HepG2 (cell line): ENCODE measurements around the gene OPTN. TPM values are rescaled to one million over a fixed set of nuclear protein-coding genes. Genes with fewer than 3 reads are reported as not detected.
A peak's percentile ranks its signal among the peaks of the same experiment; 100 is the strongest.

Experiments
- AGO2 ChIP-seq: fragments of 200-400 bp; formaldehyde crosslinking; optimal IDR thresholded peaks from 2 replicates; pipeline ENCODE3; 2017; ENCODE audit warnings: mild to moderate bottlenecking, low read depth, low read length, moderate library complexity
- ATF7-NPFF ChIP-seq: sonication (generic); formaldehyde crosslinking; IDR thresholded peaks from 2 replicates; pipeline ENCODE4 v1.8.1; 2023; ENCODE audit warnings: mild to moderate bottlenecking, low read depth, missing genetic modification reagents, moderate library complexity
- CREB1 ChIP-seq, 2 experiments: fragments of 450-650 bp in 1 of 2; IDR thresholded peaks; 2 replicates each; pipeline ENCODE4 v1.6.1; 2016 to 2017; ENCODE audit warnings: control low read depth in 1 of 2, mild to moderate bottlenecking in 1 of 2, missing compliant biosample characterization in 1 of 2, missing genetic modification characterization in 1 of 2
- CREBL2 ChIP-seq: sonication (generic); formaldehyde crosslinking; IDR thresholded peaks from 2 replicates; pipeline ENCODE4 v1.8.1; 2023; ENCODE audit warnings: missing genetic modification reagents, mild to moderate bottlenecking, borderline replicate concordance
- EHMT2 ChIP-seq: fragments of 200-600 bp; sonication (generic); IDR thresholded peaks from 2 replicates; pipeline ENCODE4 v1.7.0; 2017; ENCODE audit warnings: antibody characterized with exemption, low read depth, low read length, borderline replicate concordance
- FOXP1 ChIP-seq, 2 experiments: fragments of 450-650 bp in 1 of 2; IDR thresholded peaks; 2 replicates each; pipeline ENCODE4 v1.6.1; 2017 to 2018; ENCODE audit warnings: antibody characterized with exemption in 1 of 2
- HNRNPUL1 ChIP-seq: fragments of 200-400 bp; formaldehyde crosslinking; IDR thresholded peaks from 2 replicates; pipeline ENCODE4 v1.6.1; 2017; ENCODE audit warnings: low read depth, mild to moderate bottlenecking, low read length, moderate library complexity
- KDM5B ChIP-seq: sonication (generic); formaldehyde crosslinking; IDR thresholded peaks from 2 replicates; pipeline ENCODE4 v1.4.0; 2020; ENCODE audit warnings: missing genetic modification reagents, mild to moderate bottlenecking, borderline replicate concordance
- LCORL ChIP-seq, 2 experiments: fragments of 450-650 bp in 1 of 2; sonication (generic) in 1 of 2; formaldehyde crosslinking in 1 of 2; IDR thresholded peaks; 2 replicates each; pipeline versions ENCODE4 v1.5.0 to v1.6.1; 2017 to 2020; ENCODE audit warnings: antibody characterized with exemption in 1 of 2, missing genetic modification reagents in 1 of 2
- MED13 ChIP-seq: sonication (generic); formaldehyde crosslinking; IDR thresholded peaks from 2 replicates; pipeline ENCODE4 v1.5.0; 2020; ENCODE audit warnings: missing genetic modification reagents
- NFE2 ChIP-seq: sonication (generic); formaldehyde crosslinking; IDR thresholded peaks from 2 replicates; pipeline ENCODE4 v1.4.0; 2020; ENCODE audit warnings: missing genetic modification reagents
- PBX3 ChIP-seq: sonication (generic); formaldehyde crosslinking; IDR thresholded peaks from 2 replicates; pipeline ENCODE4 v1.8.1; 2023; ENCODE audit warnings: missing genetic modification reagents, inconsistent platforms, borderline replicate concordance
- REXO4 ChIP-seq: sonication (generic); formaldehyde crosslinking; IDR thresholded peaks from 2 replicates; pipeline ENCODE4 v1.8.0; 2022; ENCODE audit warnings: missing genetic modification reagents, mild to moderate bottlenecking, borderline replicate concordance
- RFX5 ChIP-seq: IDR thresholded peaks from 2 replicates; pipeline ENCODE4 v1.6.1; 2011; ENCODE audit warnings: low read depth, low read length, improper control_type of control experiment
- RXRB ChIP-seq: IDR thresholded peaks from 2 replicates; pipeline ENCODE4 v1.6.1; 2016; ENCODE audit warnings: borderline replicate concordance, missing genetic modification reagents, missing compliant biosample characterization
- ZKSCAN1 ChIP-seq: fragments of 150-350 bp; IDR thresholded peaks from 2 replicates; pipeline ENCODE4 v1.6.1; 2014; ENCODE audit warnings: low read length
- ZKSCAN5 ChIP-seq: sonication (generic); formaldehyde crosslinking; IDR thresholded peaks from 2 replicates; pipeline ENCODE4 v1.5.1; 2020; ENCODE audit warnings: mild to moderate bottlenecking, missing genetic modification reagents
- ZMYM4 ChIP-seq: sonication (generic); formaldehyde crosslinking; IDR thresholded peaks from 2 replicates; pipeline ENCODE4 v1.8.1; 2023; ENCODE audit warnings: mild to moderate bottlenecking, missing genetic modification reagents
- ZNF260 ChIP-seq: sonication (generic); formaldehyde crosslinking; IDR thresholded peaks from 2 replicates; pipeline ENCODE4 v1.4.0; 2020; ENCODE audit warnings: missing genetic modification reagents, low read depth, mild to moderate bottlenecking, borderline replicate concordance
- ZNF292 ChIP-seq: sonication (generic); formaldehyde crosslinking; IDR thresholded peaks from 2 replicates; pipeline ENCODE4 v1.8.1; 2022; ENCODE audit warnings: mild to moderate bottlenecking, low read depth, missing genetic modification reagents, borderline replicate concordance
- ZNF337 ChIP-seq: sonication (generic); formaldehyde crosslinking; IDR thresholded peaks from 2 replicates; pipeline ENCODE4 v1.5.1; 2020; ENCODE audit warnings: missing genetic modification reagents, low read depth, mild to moderate bottlenecking, borderline replicate concordance
- ZNF383 ChIP-seq: sonication (generic); formaldehyde crosslinking; IDR thresholded peaks from 2 replicates; pipeline ENCODE4 v1.4.0; 2020; ENCODE audit warnings: missing genetic modification reagents, mild to moderate bottlenecking, borderline replicate concordance
- ZNF432 ChIP-seq: sonication (generic); formaldehyde crosslinking; IDR thresholded peaks from 2 replicates; pipeline ENCODE4 v1.5.0; 2020; ENCODE audit warnings: missing genetic modification reagents, mild to moderate bottlenecking, borderline replicate concordance
- ZNF710 ChIP-seq: sonication (generic); formaldehyde crosslinking; IDR thresholded peaks from 2 replicates; pipeline ENCODE4 v1.5.0; 2020; ENCODE audit warnings: mild to moderate bottlenecking, missing genetic modification reagents, borderline replicate concordance
- ZNF841 ChIP-seq: sonication (generic); formaldehyde crosslinking; IDR thresholded peaks from 2 replicates; pipeline ENCODE4 v1.8.1; 2023; ENCODE audit warnings: missing genetic modification reagents, borderline replicate concordance
- polyA plus RNA-seq, 8 experiments: library from polyadenylated mRNA; depleted of rRNA in 3 of 8; stranded (reverse) in 7 of 8; unstranded in 1 of 8; fragments of >200 nt; fragmentation: Illumina TruSeq in 4 of 8; extraction: Trizol in 4 of 8; gene quantifications; 2 replicates each; pipeline versions ENCODE4 v1.2.1 to v1.2.3, GENCODE V29; 2011 to 2016; ENCODE audit warnings: low read depth in 4 of 8, missing spikeins in 1 of 8, mixed read lengths in 1 of 8; ENCODE audit not compliant: insufficient read depth in 1 of 8
- total RNA-seq, 5 experiments: library from RNA; depleted of rRNA; stranded (reverse); fragments of >200 nt; fragmentation: Illumina TruSeq; extraction: Trizol; gene quantifications; 2 replicates each; pipeline ENCODE4 v1.2.3, GENCODE V29; 2016; ENCODE audit warnings: low read depth in 1 of 5

The OPTN gene
- total and polyA plus RNA-seq, 2 of the 13 experiments (the other 11 are each of a cell fraction or from before 2014, with no cell fraction given): 13.4 to 46.6 TPM

- TF ChIP-seq CREBL2: no peak
- no peak for TF ChIP-seq AGO2
- 0 out of 2 replicates have a peak, but pooled peaks have one; percentile 44 for TF ChIP-seq ZNF710 (CRISPR knock-in tag)
- no peak for TF ChIP-seq CREB1 (IDR thresholded peaks at IDR 0.05)
- no peak for TF ChIP-seq CREB1 (CRISPR knock-in tag; IDR thresholded peaks at IDR 0.05)
- TF ChIP-seq ZMYM4 (CRISPR knock-in tag): no peak
- no peak for TF ChIP-seq REXO4 (CRISPR knock-in tag)
- TF ChIP-seq HNRNPUL1: no peak
- no peak for TF ChIP-seq EHMT2
- no peak for TF ChIP-seq ZNF337 (CRISPR knock-in tag)
- TF ChIP-seq PBX3 (CRISPR knock-in tag): no peak
- TF ChIP-seq ZNF260 (CRISPR knock-in tag): no peak
- no peak for TF ChIP-seq ZNF292 (CRISPR knock-in tag)
- no peak for TF ChIP-seq ZKSCAN1
- no peak for TF ChIP-seq RXRB (CRISPR knock-in tag)
- no peak for TF ChIP-seq RFX5
- no peak for TF ChIP-seq KDM5B
- no peak for TF ChIP-seq ATF7-NPFF (CRISPR knock-in tag)
- TF ChIP-seq ZKSCAN5 (CRISPR knock-in tag): no peak
- no peak for TF ChIP-seq ZNF383 (CRISPR knock-in tag)
- no peak for TF ChIP-seq NFE2
- 0 out of 2 replicates have a peak, but pooled peaks have one; percentile 29 for TF ChIP-seq FOXP1 (IDR thresholded peaks at IDR 0.05)
- TF ChIP-seq FOXP1 (CRISPR knock-in tag; IDR thresholded peaks at IDR 0.05): 0 out of 2 replicates have a peak, but pooled peaks have one; percentile 30
- no peak for TF ChIP-seq LCORL (IDR thresholded peaks at IDR 0.05)
- TF ChIP-seq LCORL (CRISPR knock-in tag; IDR thresholded peaks at IDR 0.05): no peak
- TF ChIP-seq ZNF841: no peak
- TF ChIP-seq ZNF432 (CRISPR knock-in tag): no peak
- no peak for TF ChIP-seq MED13 (CRISPR knock-in tag)
Observed at GRCh38 chr10:13099144-13099665, 758 bp upstream of the OPTN start (continued).
